Fibroblast of the aortic adventitia (primary cell): ENCODE measurements around the gene HHEX. TPM values are rescaled to one million over a fixed set of nuclear protein-coding genes. Genes with fewer than 3 reads are reported as not detected.

ENCODE experiments used
- DNase-seq: peaks from one replicate; pipeline ENCODE4 v3.0.0-alpha.2; 2010; ENCODE audit warnings: low read depth
- H3K4me3 ChIP-seq: 2 replicates; pipeline ENCODE4 v1.5.1; 2011; ENCODE audit warnings: low read depth, mild to moderate bottlenecking, control low read depth, low read length, moderate library complexity
- CTCF ChIP-seq: IDR thresholded peaks from 2 replicates; pipeline ENCODE4 v1.5.1; 2011; ENCODE audit warnings: mild to moderate bottlenecking, low read length, control low read depth, inconsistent platforms; ENCODE audit not compliant: insufficient read depth
- total RNA-seq: library from RNA; depleted of rRNA; stranded (reverse); fragments of >200 nt; gene quantifications from 2 replicates; pipeline ENCODE4 v1.2.3, GENCODE V29; 2012; ENCODE audit warnings: low replicate concordance

HHEX gene
- total RNA-seq, 1 donor = 8.6 TPM

GRCh38 chr10:92719991-92720830 lies 30.5 kb downstream of the HHEX start:
- no peak overlapping the region for H3K4me3 ChIP-seq
- no peak for DNase-seq
- no peak for TF ChIP-seq CTCF

GRCh38 chr10:92720831-92721165 lies 31.0 kb downstream of the HHEX start:
- TF ChIP-seq CTCF = no peak
- DNase-seq = no peak
- no peak overlapping the region for H3K4me3 ChIP-seq

GRCh38 chr10:92722349-92722748 lies 32.6 kb downstream of the HHEX start:
- DNase-seq = no peak
- H3K4me3 ChIP-seq = no peak overlapping the region
- TF ChIP-seq CTCF = no peak

- TF ChIP-seq CTCF = no peak
- no peak overlapping the region for H3K4me3 ChIP-seq
- no peak for DNase-seq
These were observed 37.4 kb downstream of the HHEX start for GRCh38 chr10:92727141-92727540.

- TF ChIP-seq CTCF = no peak
- no peak overlapping the region for H3K4me3 ChIP-seq
These were observed 37.8 kb downstream of the HHEX start for GRCh38 chr10:92727550-92727949.

GRCh38 chr10:92729886-92730285 lies 40.1 kb downstream of the HHEX start:
- H3K4me3 ChIP-seq = no peak overlapping the region
- no peak for DNase-seq
- no peak for TF ChIP-seq CTCF

More at GRCh38 chr10:92727550-92727949, 37.8 kb downstream of the HHEX start:
- DNase-seq = no peak

DNA sequence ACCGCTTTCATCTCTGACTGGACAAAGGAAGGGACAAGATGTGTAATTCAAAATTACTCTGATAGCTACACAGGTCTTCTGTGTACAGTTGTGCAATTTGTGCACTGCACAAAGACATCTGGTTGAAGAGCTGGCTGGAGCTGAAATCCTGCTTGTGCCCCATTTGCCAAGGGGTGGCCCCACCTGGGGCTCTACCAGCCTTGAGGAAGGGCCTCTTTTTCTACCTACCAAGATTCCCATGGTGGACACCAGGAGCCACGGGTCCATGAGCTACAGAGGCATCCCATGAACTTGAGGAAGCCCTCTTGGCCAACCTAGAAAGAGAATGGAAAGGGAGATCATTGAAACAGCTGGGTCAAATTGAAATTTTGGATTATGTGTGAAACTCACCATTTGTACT lies 43.2 kb downstream of the HHEX start:
- no peak for TF ChIP-seq CTCF
- no peak overlapping the region for H3K4me3 ChIP-seq
- no peak for DNase-seq
